KMS-11 (cell line): ENCODE measurements around the gene CABCOCO1.
"Not testable (repeated sequence)": the region's sequence is repeated elsewhere in the genome, so short reads cannot be mapped to it uniquely, and the experiment has no call there.

ENCODE experiments used
- H2AFZ ChIP-seq: fragments of 200-600 bp; sonication (generic); 2 replicates; pipeline ENCODE4 v1.6.1; 2016; ENCODE audit warnings: antibody characterized with exemption, mixed run types, low read depth
- H3K27ac ChIP-seq: fragments of 200-600 bp; sonication (generic); 2 replicates; pipeline ENCODE4 v1.6.1; 2016; ENCODE audit warnings: mild to moderate bottlenecking, mixed run types
- H3K27me3 ChIP-seq: fragments of 200-600 bp; sonication (generic); 2 replicates; pipeline ENCODE4 v1.6.1; 2017; ENCODE audit warnings: mild to moderate bottlenecking, low read depth, mixed run types, moderate library complexity; ENCODE audit not compliant: insufficient read depth
- H3K36me3 ChIP-seq: fragments of 200-600 bp; sonication (generic); 2 replicates; pipeline ENCODE4 v1.6.1; 2017; ENCODE audit warnings: mild to moderate bottlenecking, mixed run types; ENCODE audit not compliant: insufficient read depth
- H3K4me1 ChIP-seq: fragments of 200-600 bp; sonication (generic); 2 replicates; pipeline ENCODE4 v1.6.1; 2016; ENCODE audit warnings: mild to moderate bottlenecking, low read depth, mixed run types; ENCODE audit not compliant: poor library complexity, severe bottlenecking
- H3K4me2 ChIP-seq: fragments of 200-600 bp; sonication (generic); 2 replicates; pipeline ENCODE4 v1.7.0; 2016; ENCODE audit warnings: mild to moderate bottlenecking, mixed run types
- H3K4me3 ChIP-seq: fragments of 200-600 bp; sonication (generic); IDR thresholded peaks from 2 replicates; pipeline ENCODE4 v1.6.1; 2017; ENCODE audit warnings: low read depth, low read length, mixed read lengths; ENCODE audit not compliant: insufficient read depth
- H3K79me2 ChIP-seq: fragments of 200-600 bp; sonication (generic); 2 replicates; pipeline ENCODE4 v1.6.1; 2016; ENCODE audit warnings: low read depth, mixed run types; ENCODE audit not compliant: insufficient read depth
- H3K9ac ChIP-seq: fragments of 200-600 bp; sonication (generic); 2 replicates; pipeline ENCODE4 v1.6.1; 2016; ENCODE audit warnings: mild to moderate bottlenecking, mixed run types
- H4K20me1 ChIP-seq: fragments of 200-600 bp; sonication (generic); 2 replicates; pipeline ENCODE4 v1.6.1; 2016; ENCODE audit warnings: mild to moderate bottlenecking, mixed run types; ENCODE audit not compliant: insufficient read depth
- CTCF ChIP-seq: fragments of 200-600 bp; sonication (generic); conservative IDR thresholded peaks from 2 replicates; pipeline ENCODE4 v1.6.1; 2017; ENCODE audit warnings: low read depth, mild to moderate bottlenecking, antibody characterized with exemption, low read length, moderate library complexity, mixed read lengths

The CABCOCO1 gene

GRCh38 chr10:61684894-61685507 is 22.3 kb downstream of the CABCOCO1 start:
- H3K36me3 ChIP-seq: no peaks in the 10 kb centered on the region
- H3K9ac ChIP-seq: no peak overlapping the region
- H3K27ac ChIP-seq: no peak overlapping the region
- TF ChIP-seq CTCF: no peak
- H3K79me2 ChIP-seq: no peaks in the 10 kb centered on the region
- no peaks in the 10 kb centered on the region for H3K27me3 ChIP-seq
- no peaks in the 10 kb centered on the region for H4K20me1 ChIP-seq
- H3K4me3 ChIP-seq: no peak overlapping the region
- no peak overlapping the region for H2AFZ ChIP-seq
- no peaks in the 10 kb centered on the region for H3K4me1 ChIP-seq
- H3K4me2 ChIP-seq: no peak overlapping the region

- no peak for TF ChIP-seq CTCF
- Histone ChIP-seq H3K36me3 (no peaks in the 10 kb centered on the region), H3K79me2 (no peaks in the 10 kb centered on the region), H3K4me1 (no peaks in the 10 kb centered on the region), H3K27ac (no peak overlapping the region), H4K20me1 (no peaks in the 10 kb centered on the region), H3K4me3 (no peak overlapping the region), H3K27me3 (no peaks in the 10 kb centered on the region), H3K9ac (no peak overlapping the region), H2AFZ (no peak overlapping the region), H3K4me2 (no peak overlapping the region)
Measured at GRCh38 chr10:61688551-61689308, 26.0 kb downstream of the CABCOCO1 start.

- H3K27me3 ChIP-seq: not testable (repeated sequence)
Measured at GRCh38 chr10:61691667-61692066, 28.9 kb downstream of the CABCOCO1 start.

GRCh38 chr10:61692447-61693010 is 29.8 kb downstream of the CABCOCO1 start:
- Histone ChIP-seq H3K9ac (no peak overlapping the region), H3K27ac (no peak overlapping the region), H3K27me3 (no peaks in the 10 kb centered on the region), H3K4me3 (no peak overlapping the region), H3K4me1 (no peaks in the 10 kb centered on the region), H3K36me3 (no peaks in the 10 kb centered on the region), H2AFZ (no peak overlapping the region), H4K20me1 (no peaks in the 10 kb centered on the region), H3K4me2 (no peak overlapping the region), H3K79me2 (no peaks in the 10 kb centered on the region)
- no peak for TF ChIP-seq CTCF

More at GRCh38 chr10:61691667-61692066, 28.9 kb downstream of the CABCOCO1 start:
- H3K36me3 ChIP-seq, H3K9ac ChIP-seq, H3K79me2 ChIP-seq, H2AFZ ChIP-seq, H3K4me1 ChIP-seq, H3K4me3 ChIP-seq, H4K20me1 ChIP-seq, H3K4me2 ChIP-seq, H3K27ac ChIP-seq: not testable (repeated sequence)
